MM.1S (cell line): ENCODE results near the gene FOXL3.

Experiments used
- DNase-seq: peaks from one replicate; pipeline ENCODE4 v3.0.0-alpha.2; 2015
- H2AFZ ChIP-seq: fragments of 300-600 bp; sonication (generic); 2 replicates; pipeline ENCODE4 v1.6.0; 2016; ENCODE audit warnings: antibody characterized with exemption, low read length
- H3F3A ChIP-seq: fragments of 300-600 bp; sonication (generic); 2 replicates; pipeline ENCODE4 v1.6.1; 2016; ENCODE audit warnings: mild to moderate bottlenecking, antibody characterized with exemption, low read length, moderate library complexity, mixed read lengths; ENCODE audit not compliant: insufficient read depth
- H3K27ac ChIP-seq: fragments of 300-600 bp; sonication (generic); 2 replicates; pipeline ENCODE4 v1.5.1; 2016; ENCODE audit warnings: mild to moderate bottlenecking, low read length
- H3K27me3 ChIP-seq: fragments of 300-600 bp; sonication (generic); replicated peaks from 2 replicates; pipeline ENCODE4 v1.6.0; 2016; ENCODE audit warnings: low read length; ENCODE audit not compliant: insufficient read depth
- H3K36me3 ChIP-seq: fragments of 300-600 bp; sonication (generic); replicated peaks from 2 replicates; pipeline ENCODE4 v1.6.1; 2016; ENCODE audit warnings: mild to moderate bottlenecking, low read length, mixed read lengths; ENCODE audit not compliant: insufficient read depth
- H3K4me1 ChIP-seq: fragments of 300-600 bp; sonication (generic); 2 replicates; pipeline ENCODE4 v1.6.1; 2016; ENCODE audit warnings: low read length, mixed read lengths
- H3K4me2 ChIP-seq: fragments of 300-600 bp; sonication (generic); 2 replicates; pipeline ENCODE4 v1.6.0; 2016; ENCODE audit warnings: low read depth, low read length
- H3K4me3 ChIP-seq: fragments of 300-600 bp; sonication (generic); 2 replicates; pipeline ENCODE4 v1.5.1; 2016; ENCODE audit warnings: low read length, mixed read lengths
- H3K79me2 ChIP-seq: fragments of 300-600 bp; sonication (generic); 2 replicates; pipeline ENCODE4 v1.6.1; 2016; ENCODE audit warnings: mixed run types, low read length, mixed read lengths
- H3K9ac ChIP-seq: fragments of 300-600 bp; sonication (generic); 2 replicates; pipeline ENCODE4 v1.6.1; 2016; ENCODE audit warnings: low read length, mixed read lengths
- H3K9me2 ChIP-seq: fragments of 300-600 bp; sonication (generic); replicated peaks from 2 replicates; pipeline ENCODE4 v1.6.1; 2016; ENCODE audit warnings: mild to moderate bottlenecking, low read length, mixed read lengths; ENCODE audit not compliant: insufficient read depth
- H3K9me3 ChIP-seq: fragments of 300-600 bp; sonication (generic); replicated peaks from 2 replicates; pipeline ENCODE4 v1.6.1; 2016; ENCODE audit warnings: mild to moderate bottlenecking, low read length, mixed read lengths; ENCODE audit not compliant: insufficient read depth
- H4K20me1 ChIP-seq: fragments of 300-600 bp; sonication (generic); 2 replicates; pipeline ENCODE4 v1.6.1; 2016; ENCODE audit warnings: mild to moderate bottlenecking, low read length, moderate library complexity, mixed read lengths; ENCODE audit not compliant: insufficient read depth
- EZH2 ChIP-seq: fragments of 300-600 bp; sonication (generic); optimal IDR thresholded peaks from 2 replicates; pipeline ENCODE3; 2017; ENCODE audit warnings: low read depth, mild to moderate bottlenecking, antibody characterized with exemption, low read length, mixed read lengths
- EZH2phosphoT487 ChIP-seq: fragments of 300-600 bp; sonication (generic); IDR thresholded peaks from 2 replicates; pipeline ENCODE4 v1.6.1; 2018; ENCODE audit warnings: antibody characterized with exemption, low read length
- TF ChIP-seq, protein P1 (sequence below): fragments of 300-600 bp; sonication (generic); IDR thresholded peaks from 2 replicates; pipeline ENCODE4 v1.5.1; 2016; ENCODE audit warnings: antibody characterized with exemption, low read length, mixed read lengths

The FOXL3 gene

DNA sequence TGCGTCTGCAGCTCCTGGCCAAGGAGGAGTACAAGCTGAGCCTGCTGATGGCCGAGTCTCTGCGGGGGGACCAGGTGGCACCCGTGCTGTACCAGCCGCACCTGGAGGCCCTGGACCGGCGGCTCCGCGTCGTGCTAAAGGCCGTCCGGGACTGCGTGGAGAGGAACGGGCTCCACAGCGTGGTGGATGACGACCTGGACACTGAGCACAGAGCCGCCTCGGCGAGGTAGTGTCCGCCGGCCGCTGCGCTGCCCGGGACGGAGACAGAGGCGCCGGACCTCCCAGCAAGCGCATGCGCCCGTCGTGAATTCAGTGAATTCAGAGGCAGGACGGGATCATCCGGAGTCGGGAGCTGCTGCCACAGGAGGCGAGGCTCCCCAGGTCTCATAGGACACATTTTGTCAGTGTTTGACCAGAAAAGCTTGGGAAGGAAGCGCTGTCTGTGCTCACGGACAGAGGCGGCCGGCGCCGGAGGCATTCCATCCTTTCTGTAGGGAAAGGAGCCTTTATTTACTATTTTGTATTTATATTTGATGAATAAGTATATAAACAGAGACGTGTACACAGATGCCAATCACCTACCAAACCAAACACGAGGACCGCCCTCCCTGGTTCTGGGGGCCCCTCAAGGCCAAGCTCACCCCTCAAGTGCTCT is 30.1 kb upstream of the FOXL3 start:
- Histone ChIP-seq H4K20me1 (no peaks in the 10 kb centered on the region), H3K4me3 (no peak overlapping the region), H3K9ac (no peak overlapping the region), H3K9me2 (no peaks in the 10 kb centered on the region), H3K4me1 (no peaks in the 10 kb centered on the region), H2AFZ (no peak overlapping the region), H3K9me3 (no peaks in the 10 kb centered on the region), H3F3A (no peaks in the 10 kb centered on the region), H3K4me2 (no peak overlapping the region), H3K36me3 (no peaks in the 10 kb centered on the region), H3K27me3 (no peaks in the 10 kb centered on the region), H3K27ac (no peak overlapping the region), H3K79me2 (no peaks in the 10 kb centered on the region)
- TF ChIP-seq, protein P1, sequence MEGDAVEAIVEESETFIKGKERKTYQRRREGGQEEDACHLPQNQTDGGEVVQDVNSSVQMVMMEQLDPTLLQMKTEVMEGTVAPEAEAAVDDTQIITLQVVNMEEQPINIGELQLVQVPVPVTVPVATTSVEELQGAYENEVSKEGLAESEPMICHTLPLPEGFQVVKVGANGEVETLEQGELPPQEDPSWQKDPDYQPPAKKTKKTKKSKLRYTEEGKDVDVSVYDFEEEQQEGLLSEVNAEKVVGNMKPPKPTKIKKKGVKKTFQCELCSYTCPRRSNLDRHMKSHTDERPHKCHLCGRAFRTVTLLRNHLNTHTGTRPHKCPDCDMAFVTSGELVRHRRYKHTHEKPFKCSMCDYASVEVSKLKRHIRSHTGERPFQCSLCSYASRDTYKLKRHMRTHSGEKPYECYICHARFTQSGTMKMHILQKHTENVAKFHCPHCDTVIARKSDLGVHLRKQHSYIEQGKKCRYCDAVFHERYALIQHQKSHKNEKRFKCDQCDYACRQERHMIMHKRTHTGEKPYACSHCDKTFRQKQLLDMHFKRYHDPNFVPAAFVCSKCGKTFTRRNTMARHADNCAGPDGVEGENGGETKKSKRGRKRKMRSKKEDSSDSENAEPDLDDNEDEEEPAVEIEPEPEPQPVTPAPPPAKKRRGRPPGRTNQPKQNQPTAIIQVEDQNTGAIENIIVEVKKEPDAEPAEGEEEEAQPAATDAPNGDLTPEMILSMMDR, result no peak
- no peak for TF ChIP-seq EZH2phosphoT487
- TF ChIP-seq EZH2, result no peak
- no peak for DNase-seq

DNA sequence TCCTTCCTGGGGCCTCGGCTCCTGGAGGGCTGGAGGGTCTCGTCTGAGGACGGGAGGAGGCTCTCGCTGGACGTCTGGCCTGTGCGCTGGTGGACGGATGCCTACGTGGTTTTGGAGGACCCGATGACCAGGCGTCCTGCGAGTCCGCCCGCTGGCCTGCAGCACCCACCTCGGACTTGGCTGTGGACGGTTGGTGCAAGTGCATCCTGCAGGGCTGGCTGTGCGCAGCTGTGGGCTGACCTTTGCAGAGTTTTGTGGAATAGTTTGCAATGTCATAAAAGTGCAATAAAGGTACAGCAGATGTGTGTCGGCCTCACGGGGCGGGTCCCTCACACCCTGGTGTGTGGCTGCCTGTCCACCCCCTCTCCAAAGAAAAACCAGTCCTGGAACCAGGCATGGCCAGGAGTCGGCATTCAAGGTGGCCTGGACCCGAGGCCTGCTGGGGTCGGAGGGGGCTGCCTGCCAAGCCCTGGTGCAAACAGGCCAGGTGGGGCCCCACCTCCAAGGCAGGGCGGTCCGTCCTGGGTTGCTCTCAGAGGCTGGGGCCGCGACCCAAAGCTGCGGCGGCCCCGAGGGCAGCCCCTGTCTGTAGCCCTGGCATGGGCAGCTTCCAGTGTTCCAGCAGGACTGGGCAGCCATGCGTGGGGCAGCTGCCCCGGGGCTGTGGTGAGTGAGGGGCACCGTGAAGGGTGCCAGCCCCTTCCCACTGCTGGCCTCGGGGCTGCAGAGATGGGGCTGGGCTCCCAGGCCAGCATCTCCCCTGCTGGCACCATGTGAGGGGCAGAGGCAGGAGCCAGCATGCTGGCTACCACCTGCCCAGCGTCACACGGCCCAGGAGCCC is 29.3 kb upstream of the FOXL3 start:
- no peak overlapping the region for H3K27ac ChIP-seq
- H4K20me1 ChIP-seq, result no peaks in the 10 kb centered on the region
- no peak overlapping the region for H3K4me2 ChIP-seq
- no peaks in the 10 kb centered on the region for H3K79me2 ChIP-seq
- no peaks in the 10 kb centered on the region for H3F3A ChIP-seq
- H3K9ac ChIP-seq, result no peak overlapping the region
- no peak for TF ChIP-seq EZH2phosphoT487
- TF ChIP-seq, protein P1, result no peak
- TF ChIP-seq EZH2, result no peak
- no peaks in the 10 kb centered on the region for H3K4me1 ChIP-seq
- H3K9me2 ChIP-seq, result no peaks in the 10 kb centered on the region
- no peaks in the 10 kb centered on the region for H3K36me3 ChIP-seq
- H3K4me3 ChIP-seq, result no peak overlapping the region
- no peak for DNase-seq
- no peak overlapping the region for H2AFZ ChIP-seq
- H3K9me3 ChIP-seq, result no peaks in the 10 kb centered on the region
- H3K27me3 ChIP-seq, result no peaks in the 10 kb centered on the region

DNA sequence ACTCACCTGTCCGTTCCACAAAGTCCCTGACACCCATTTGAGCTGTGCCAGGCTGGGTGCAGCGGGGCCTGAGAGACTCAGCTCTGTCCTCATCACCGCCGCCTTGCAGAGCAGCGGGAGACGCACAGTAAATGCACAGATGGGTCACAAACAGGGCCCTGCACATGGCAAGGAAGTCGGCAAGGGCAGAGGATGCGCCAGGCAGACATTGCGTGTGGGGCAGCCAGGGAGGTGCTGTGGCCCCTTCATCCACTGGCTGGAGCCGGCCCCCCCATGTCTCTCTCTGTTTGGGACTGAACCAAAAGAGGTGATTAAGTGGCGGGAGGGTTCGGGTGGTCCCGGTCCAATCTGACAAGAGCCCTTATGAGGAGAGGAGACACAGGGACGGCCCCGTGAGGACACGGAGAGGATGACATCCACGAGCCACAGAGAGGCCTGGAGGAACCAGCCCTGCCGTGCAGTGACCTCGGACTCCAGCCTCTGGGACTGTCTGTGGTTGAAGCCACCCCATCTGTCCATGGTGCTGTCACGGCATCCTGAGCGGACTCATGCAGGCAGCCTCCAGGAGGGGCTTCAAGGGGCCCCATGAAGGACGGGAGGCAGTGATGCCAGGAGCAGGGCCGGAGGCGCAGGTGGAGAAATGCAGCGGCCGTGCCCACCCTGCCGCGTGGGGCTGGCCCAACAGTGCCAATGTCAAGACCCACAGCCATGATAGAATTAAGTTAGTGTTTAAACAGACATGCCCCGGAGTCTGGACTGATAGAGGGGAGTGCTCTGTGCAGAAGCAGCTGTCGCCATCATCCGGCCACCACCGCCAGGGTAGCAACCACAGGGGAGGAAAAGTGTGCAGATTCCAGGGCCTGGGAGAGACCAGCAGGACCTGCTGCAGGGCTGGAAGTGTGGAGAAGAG is 28.4 kb upstream of the FOXL3 start:
- Histone ChIP-seq H3K9me2 (no peaks in the 10 kb centered on the region), H3K4me2 (no peak overlapping the region), H3F3A (no peaks in the 10 kb centered on the region), H2AFZ (no peak overlapping the region), H3K9ac (no peak overlapping the region), H3K4me3 (no peak overlapping the region), H3K27ac (no peak overlapping the region), H3K27me3 (no peaks in the 10 kb centered on the region), H3K9me3 (no peaks in the 10 kb centered on the region), H3K4me1 (no peaks in the 10 kb centered on the region), H4K20me1 (no peaks in the 10 kb centered on the region), H3K36me3 (no peaks in the 10 kb centered on the region), H3K79me2 (no peaks in the 10 kb centered on the region)
- no peak for DNase-seq
- TF ChIP-seq, protein P1, result no peak
- TF ChIP-seq EZH2phosphoT487 (no peak), EZH2 (no peak)
